Measurements from ENCODE around the gene MYH11.
A peak's percentile ranks its signal among the peaks of the same experiment; 100 is the strongest.
"Not testable (repeated sequence)": the region's sequence is repeated elsewhere in the genome, so short reads cannot be mapped to it uniquely, and the experiment has no call there.

MYH11 gene

GRCh38 chr16:15880434-15881308, 23.8 kb upstream of the MYH11 start:
- DNase-seq (ENCODE audit: low read depth) = no peak
- H3K4me3 ChIP-seq (ENCODE audit: low read depth, low read length) = no peak overlapping the region

GRCh38 chr16:15879255-15879811, 22.5 kb upstream of the MYH11 start:
- DNase-seq (ENCODE audit: low read depth) = peak; percentile 88

GRCh38 chr16:15876503-15876902, 19.7 kb upstream of the MYH11 start:
- DNase-seq (ENCODE audit: low read depth) = no peak
- H3K4me3 ChIP-seq (ENCODE audit: low read depth, low read length) = no peak overlapping the region

More at GRCh38 chr16:15879255-15879811, 22.5 kb upstream of the MYH11 start:
- H3K4me3 ChIP-seq (ENCODE audit: low read depth, low read length) = no peak overlapping the region

GRCh38 chr16:15874745-15875314, 18.0 kb upstream of the MYH11 start:
- peak; percentile 24 for DNase-seq (ENCODE audit: low read depth)
- H3K4me3 ChIP-seq (ENCODE audit: low read depth, low read length) = no peak overlapping the region

GRCh38 chr16:15873737-15874136, 16.9 kb upstream of the MYH11 start:
- DNase-seq (ENCODE audit: low read depth) = no peak

GRCh38 chr16:15873301-15873700, 16.5 kb upstream of the MYH11 start:
- DNase-seq (ENCODE audit: low read depth) = no peak
- H3K4me3 ChIP-seq (ENCODE audit: low read depth, low read length) = no peak overlapping the region

More at GRCh38 chr16:15873737-15874136, 16.9 kb upstream of the MYH11 start:
- H3K4me3 ChIP-seq (ENCODE audit: low read depth, low read length) = no peak overlapping the region

GRCh38 chr16:15870011-15870410, 13.2 kb upstream of the MYH11 start:
- no peak overlapping the region for H3K4me3 ChIP-seq (ENCODE audit: low read depth, low read length)
- DNase-seq (ENCODE audit: low read depth) = no peak

- DNase-seq (ENCODE audit: low read depth) = no peak
- no peak overlapping the region for H3K4me3 ChIP-seq (ENCODE audit: low read depth, low read length)
Observed at GRCh38 chr16:15866451-15866850, 9.6 kb upstream of the MYH11 start.

GRCh38 chr16:15865742-15866141, 8.9 kb upstream of the MYH11 start:
- no peak overlapping the region for H3K4me3 ChIP-seq (ENCODE audit: low read depth, low read length)
- DNase-seq (ENCODE audit: low read depth) = peak; percentile 18

GRCh38 chr16:15864939-15865338, 8.1 kb upstream of the MYH11 start:
- no peak overlapping the region for H3K4me3 ChIP-seq (ENCODE audit: low read depth, low read length)
- no peak for DNase-seq (ENCODE audit: low read depth)

GRCh38 chr16:15861996-15862395, 5.2 kb upstream of the MYH11 start:
- no peak overlapping the region for H3K4me3 ChIP-seq (ENCODE audit: low read depth, low read length)
- DNase-seq (ENCODE audit: low read depth) = no peak

- no peak for DNase-seq (ENCODE audit: low read depth)
- H3K4me3 ChIP-seq (ENCODE audit: low read depth, low read length) = no peak overlapping the region
Observed at GRCh38 chr16:15858921-15859668, 2.3 kb upstream of the MYH11 start.

- H3K4me3 ChIP-seq (ENCODE audit: low read depth, low read length) = peak overlapping the region; percentile 43
- no peak for DNase-seq (ENCODE audit: low read depth)
Observed at GRCh38 chr16:15857724-15858560, 1.1 kb upstream of the MYH11 start.

GRCh38 chr16:15856182-15856581, 646 bp downstream of the MYH11 start:
- no peak overlapping the region for H3K4me3 ChIP-seq (ENCODE audit: low read depth, low read length)
- no peak for DNase-seq (ENCODE audit: low read depth)

- DNase-seq (ENCODE audit: low read depth) = no peak
- no peak overlapping the region for H3K4me3 ChIP-seq (ENCODE audit: low read depth, low read length)
Observed at GRCh38 chr16:15855704-15856003, 1.2 kb downstream of the MYH11 start.

- no peak overlapping the region for H3K4me3 ChIP-seq (ENCODE audit: low read depth, low read length)
- DNase-seq (ENCODE audit: low read depth) = no peak
Observed at GRCh38 chr16:15854906-15855703, 1.7 kb downstream of the MYH11 start.

- DNase-seq (ENCODE audit: low read depth) = no peak
- H3K4me3 ChIP-seq (ENCODE audit: low read depth, low read length) = no peak overlapping the region
Observed at GRCh38 chr16:15854061-15854460, 2.8 kb downstream of the MYH11 start.

- H3K4me3 ChIP-seq (ENCODE audit: low read depth, low read length) = no peak overlapping the region
- no peak for DNase-seq (ENCODE audit: low read depth)
Observed at GRCh38 chr16:15853021-15853420, 3.8 kb downstream of the MYH11 start.

GRCh38 chr16:15850555-15850954, 6.3 kb downstream of the MYH11 start:
- DNase-seq (ENCODE audit: low read depth); H3K4me3 ChIP-seq (ENCODE audit: low read depth, low read length): not testable (repeated sequence)
